Fibroblast of skin of left quadriceps (primary cell): ENCODE results near the gene TARDBP.
"Not testable (repeated sequence)": the region's sequence is repeated elsewhere in the genome, so short reads cannot be mapped to it uniquely, and the experiment has no call there.

Experiments
- DNase-seq, 2 experiments: peaks; one replicate each; pipeline ENCODE4 v3.0.0-alpha.2; 2013; ENCODE audit warnings: low read depth in 2 of 2

The TARDBP gene

GRCh38 chr1:11059968-11060830, 47.7 kb downstream of the TARDBP start, which contains the start of gene SRM:
SRM (minus strand) TSS chr1:11060018; CDS start chr1:11059943, 75 bp downstream.
- DNase-seq, result peak; percentile 71 to 75

- no peak for DNase-seq
These were observed 49.4 kb downstream of the TARDBP start for GRCh38 chr1:11061652-11062365.

GRCh38 chr1:11062965-11063401, 50.5 kb downstream of the TARDBP start:
- peak in 1 of 2 experiments; percentile 20 for DNase-seq

GRCh38 chr1:11063937-11064537, 51.6 kb downstream of the TARDBP start:
- not testable (repeated sequence) for DNase-seq

- DNase-seq, result no peak
These were observed 52.5 kb downstream of the TARDBP start for GRCh38 chr1:11064942-11065341.

GRCh38 chr1:11065796-11066195, 53.3 kb downstream of the TARDBP start:
- DNase-seq, result no peak

- no peak for DNase-seq
These were observed 55.5 kb downstream of the TARDBP start for GRCh38 chr1:11067716-11068599.

GRCh38 chr1:11068600-11069473, 56.4 kb downstream of the TARDBP start:
- DNase-seq, result no peak

- no peak for DNase-seq
These were observed 58.4 kb downstream of the TARDBP start for GRCh38 chr1:11070876-11071275.

- no peak for DNase-seq
These were observed 59.2 kb downstream of the TARDBP start for GRCh38 chr1:11071463-11072215.

GRCh38 chr1:11072216-11072917, 59.9 kb downstream of the TARDBP start:
- DNase-seq, result no peak

GRCh38 chr1:11073398-11073797, 60.9 kb downstream of the TARDBP start:
- DNase-seq, result not testable (repeated sequence)
